ENCODE measurements around the gene CUTA.
"Not testable (repeated sequence)": the region's sequence is repeated elsewhere in the genome, so short reads cannot be mapped to it uniquely, and the experiment has no call there.

The CUTA gene

GRCh38 chr6:33367715-33368025, 50.2 kb downstream of the CUTA start:
- not testable (repeated sequence) for DNase-seq (ENCODE audit: low spot score)

- DNase-seq (ENCODE audit: low spot score), result no peak
Measured at GRCh38 chr6:33367009-33367714, 50.7 kb downstream of the CUTA start.

Data from hematopoietic multipotent progenitor cell treated with erythropoietin and hydrocortisone succinate and interleukin-3 and kit ligand, for 15 days (in vitro differentiated cells).